Measurements from ENCODE around the gene GRIFIN. TPM values are rescaled to one million over a fixed set of nuclear protein-coding genes. Genes with fewer than 3 reads are reported as not detected.
A peak's percentile ranks its signal among the peaks of the same experiment; 100 is the strongest.

GRIFIN gene
- total and polyA plus RNA-seq, 2 donors (not counting 1 experiment from before 2014, with no cell fraction given), result not detected

DNA sequence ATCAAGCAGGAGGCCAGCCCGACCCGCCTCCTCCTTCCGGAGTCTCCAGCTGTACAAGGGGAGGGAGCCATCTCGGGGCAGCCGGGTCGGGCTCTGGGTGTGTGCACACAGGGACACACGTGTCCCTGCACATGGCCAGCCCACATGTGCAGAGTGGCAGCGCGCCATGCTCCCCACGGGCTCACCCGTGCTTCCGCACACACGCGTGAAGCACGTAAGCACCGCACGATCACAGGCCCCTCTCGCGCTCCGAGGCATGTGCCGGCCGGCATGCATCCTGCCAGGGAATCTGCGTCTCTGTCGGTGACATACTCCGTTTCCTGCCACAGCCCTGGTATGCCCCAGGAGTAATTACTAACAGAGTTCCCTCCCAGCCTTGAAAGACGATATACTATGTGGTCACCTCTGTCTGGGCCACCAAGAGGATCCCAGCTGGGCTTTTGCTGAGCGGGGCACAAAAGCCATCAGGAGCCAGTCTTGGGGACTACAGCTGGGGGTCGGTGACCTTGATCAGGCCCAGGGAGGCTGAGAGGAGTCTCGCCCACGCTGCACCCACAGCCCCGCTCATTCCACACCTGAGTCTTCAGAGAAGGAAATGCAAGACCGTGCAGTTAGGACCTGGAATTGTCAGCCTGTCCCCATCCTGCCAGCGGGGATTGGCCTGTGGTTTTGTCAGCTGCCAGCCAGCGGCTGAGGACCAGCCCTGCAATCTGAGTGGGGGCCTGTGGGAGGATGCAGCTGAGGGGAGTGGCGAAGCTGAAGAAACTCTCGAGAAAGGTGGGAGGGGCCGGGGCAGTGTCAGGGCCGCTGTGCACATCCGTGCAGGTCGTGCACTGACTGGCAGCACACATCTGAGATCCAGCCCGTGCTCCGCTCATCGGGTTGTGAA, 32.4 kb upstream of the GRIFIN start:
- Mint-ChIP-seq H3K27me3 (no peaks in the 10 kb centered on the region), H3K9me3 (ENCODE audit: insufficient read depth) (no peaks in the 10 kb centered on the region), H3K4me1 (peaks cover 67% of the 10 kb centered on the region), H3K4me3 (peak overlapping the region; percentile 88), H3K27ac (peak overlapping the region; percentile 99)
- TF ChIP-seq EZH2 (IDR thresholded peaks at IDR 0.05; ENCODE audit: borderline replicate concordance, insufficient read depth, low read depth, low read length, poor library complexity, severe bottlenecking), result no peak
- TF ChIP-seq, protein P1, sequence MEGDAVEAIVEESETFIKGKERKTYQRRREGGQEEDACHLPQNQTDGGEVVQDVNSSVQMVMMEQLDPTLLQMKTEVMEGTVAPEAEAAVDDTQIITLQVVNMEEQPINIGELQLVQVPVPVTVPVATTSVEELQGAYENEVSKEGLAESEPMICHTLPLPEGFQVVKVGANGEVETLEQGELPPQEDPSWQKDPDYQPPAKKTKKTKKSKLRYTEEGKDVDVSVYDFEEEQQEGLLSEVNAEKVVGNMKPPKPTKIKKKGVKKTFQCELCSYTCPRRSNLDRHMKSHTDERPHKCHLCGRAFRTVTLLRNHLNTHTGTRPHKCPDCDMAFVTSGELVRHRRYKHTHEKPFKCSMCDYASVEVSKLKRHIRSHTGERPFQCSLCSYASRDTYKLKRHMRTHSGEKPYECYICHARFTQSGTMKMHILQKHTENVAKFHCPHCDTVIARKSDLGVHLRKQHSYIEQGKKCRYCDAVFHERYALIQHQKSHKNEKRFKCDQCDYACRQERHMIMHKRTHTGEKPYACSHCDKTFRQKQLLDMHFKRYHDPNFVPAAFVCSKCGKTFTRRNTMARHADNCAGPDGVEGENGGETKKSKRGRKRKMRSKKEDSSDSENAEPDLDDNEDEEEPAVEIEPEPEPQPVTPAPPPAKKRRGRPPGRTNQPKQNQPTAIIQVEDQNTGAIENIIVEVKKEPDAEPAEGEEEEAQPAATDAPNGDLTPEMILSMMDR (IDR thresholded peaks at IDR 0.05), result no peak
- no peaks in the 10 kb centered on the region for H3K9me3 ChIP-seq (ENCODE audit: control extremely low read depth in 1 of 3, control insufficient read depth in 2 of 3, insufficient read depth in 1 of 3, low read length in 2 of 3)
- peaks cover 17% of the 10 kb centered on the region for H3K79me2 ChIP-seq (ENCODE audit: control insufficient read depth, insufficient read depth, low read length)
- peak overlapping the region; percentile 93 for H3K4me2 ChIP-seq (replicated peaks; ENCODE audit: low read depth, low read length, poor library complexity, severe bottlenecking)
- H3K4me1 ChIP-seq (ENCODE audit: control insufficient read depth in 2 of 2, insufficient read depth in 2 of 2, low read length in 2 of 2), result peaks cover 58 to 63% of the 10 kb centered on the region in 2 donors
- H3K27me3 ChIP-seq (replicated peaks in 1 of 4; ENCODE audit: control extremely low read depth in 1 of 4, control insufficient read depth in 3 of 4, insufficient read depth in 4 of 4, low read length in 3 of 4), result no peaks in the 10 kb centered on the region
- H3K27ac ChIP-seq (ENCODE audit: low read length in 2 of 2), result peak overlapping the region; percentile 99 to 100
- intact Hi-C loops (cut with micrococcal nuclease), result loop anchor here (1.0 kb wide), 2 partner anchors 47 to 105 kb away; partner anchors contain the start of genes BRAT1 and CHST12
- H2AFZ ChIP-seq (ENCODE audit: insufficient read depth, low read depth, low read length, poor library complexity, severe bottlenecking), result peak overlapping the region; percentile 21
- H3K9ac ChIP-seq (ENCODE audit: low read length), result peak overlapping the region; percentile 70
- H3K36me3 ChIP-seq (replicated peaks in 1 of 2; ENCODE audit: control extremely low read depth in 1 of 2, control insufficient read depth in 1 of 2, extremely low read depth in 1 of 2, insufficient read depth in 2 of 2, low read length in 1 of 2), result no peaks in the 10 kb centered on the region
- ChIA-PET CTCF (interaction anchor here (0.7 to 5.0 kb wide), 11 partner anchors 10 to 201 kb away, joined by 3 to 34 read pairs (median 4); no protein-coding TSS in a partner anchor), POLR2A (interaction anchor here (0.5 to 7.5 kb wide), 6 partner anchors 10 to 126 kb away, joined by 3 to 340 read pairs (median 6); partner anchors contain the start of genes BRAT1 and LFNG)
- DNase-seq (peak; percentile 90), ATAC-seq (ENCODE audit: low read depth) (peak; percentile 48)
- H4K20me1 ChIP-seq (ENCODE audit: control insufficient read depth, insufficient read depth, low read length, poor library complexity, severe bottlenecking), result no peaks in the 10 kb centered on the region
- 9% methylated on average over 42 of the region's 43 CpGs for WGBS (ENCODE audit: insufficient coverage)
- peak overlapping the region in 4 of 5 experiments; percentile 25 to 46 (median 34) for H3K4me3 ChIP-seq (ENCODE audit: control extremely low read depth in 1 of 5, extremely low read depth in 1 of 5, insufficient read depth in 1 of 5, low read depth in 2 of 5, low read length in 4 of 5)
